ENCODE results near the gene KLHDC8B.

Gene KLHDC8B

DNA sequence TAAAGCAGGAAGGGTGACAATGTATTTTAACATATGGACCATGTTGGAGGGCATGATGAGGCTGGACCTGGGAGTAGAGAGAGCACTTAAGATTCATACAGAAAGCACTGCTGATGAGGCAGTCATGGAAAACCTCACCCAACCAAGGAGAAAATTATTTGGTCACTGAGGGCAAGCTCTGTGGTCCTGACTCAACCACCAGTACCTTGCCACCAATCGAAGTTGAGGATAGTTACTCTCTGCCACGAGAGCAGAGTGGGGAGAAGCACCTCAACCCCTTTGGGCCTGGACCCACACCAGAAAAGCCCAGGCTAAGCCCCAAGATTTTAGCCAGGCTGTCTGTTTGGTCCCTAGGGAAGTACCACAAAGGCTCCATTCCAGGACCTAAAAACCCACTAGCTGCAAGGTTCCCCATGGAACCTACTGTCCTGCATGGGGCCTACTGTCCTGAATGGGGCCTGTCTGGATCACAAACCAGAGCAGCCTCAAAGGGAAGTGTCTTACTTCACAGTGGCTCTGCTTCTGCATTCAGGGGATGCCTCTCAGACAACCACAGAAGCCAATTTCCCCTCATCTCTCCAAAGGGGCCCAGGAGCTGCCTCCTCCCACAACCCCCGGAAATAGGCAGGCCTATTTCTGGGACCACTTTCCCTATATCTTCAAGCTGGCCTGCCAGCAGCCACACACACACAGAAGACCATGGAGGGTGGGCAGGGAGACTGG is 9.4 kb upstream of the KLHDC8B start:
- H3K36me3 ChIP-seq (ENCODE audit: control insufficient read depth, insufficient read depth, low read length): peaks cover 21% of the 10 kb centered on the region
- H3K9ac ChIP-seq (ENCODE audit: low read depth, low read length): no peak overlapping the region
- no peak overlapping the region for H3K4me3 ChIP-seq (ENCODE audit: low read depth, low read length)
- peaks cover 5% of the 10 kb centered on the region for H3K4me1 ChIP-seq (ENCODE audit: control insufficient read depth, insufficient read depth, low read length)
- H3K9me3 ChIP-seq (ENCODE audit: control insufficient read depth, insufficient read depth, low read length): no peaks in the 10 kb centered on the region
- no peaks in the 10 kb centered on the region for H3K27me3 ChIP-seq (ENCODE audit: control insufficient read depth, insufficient read depth, low read length)

DNA sequence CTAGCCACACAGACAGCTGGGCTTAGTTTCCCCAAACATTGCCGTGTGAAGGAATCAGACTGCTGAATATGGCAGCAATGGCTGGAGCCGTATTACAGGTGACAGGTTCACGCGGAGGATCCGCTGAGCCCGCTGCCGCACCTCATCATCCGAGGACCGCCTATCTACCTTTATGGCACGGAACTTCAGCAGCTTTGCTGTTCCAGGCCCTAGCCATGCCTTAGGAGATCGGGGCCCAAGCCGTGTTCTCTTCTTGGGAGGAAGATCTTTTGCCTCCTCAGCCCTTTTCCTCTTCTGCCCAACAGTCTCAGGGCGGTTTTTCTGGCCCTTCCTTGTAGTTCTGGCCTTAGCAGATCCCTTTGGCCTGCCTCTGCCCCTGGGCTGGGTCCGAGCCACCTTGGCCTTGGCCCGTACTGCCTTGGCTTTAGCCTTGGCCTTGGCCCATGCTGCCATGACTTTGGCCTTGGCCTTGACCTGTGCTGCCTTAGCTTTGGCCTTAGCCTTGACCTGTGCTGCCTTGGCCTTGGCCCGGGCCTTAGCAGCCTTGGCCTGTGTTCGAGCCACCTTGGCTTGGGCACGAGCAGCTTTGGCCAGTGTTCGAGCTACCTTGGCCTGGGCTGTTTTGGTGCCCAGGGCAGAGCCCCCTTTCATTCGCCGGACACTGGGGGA is 8.5 kb upstream of the KLHDC8B start:
- Histone ChIP-seq H3K27me3 (ENCODE audit: control insufficient read depth, insufficient read depth, low read length) (no peaks in the 10 kb centered on the region), H3K9ac (ENCODE audit: low read depth, low read length) (no peak overlapping the region), H3K4me1 (ENCODE audit: control insufficient read depth, insufficient read depth, low read length) (peaks cover 5% of the 10 kb centered on the region), H3K9me3 (ENCODE audit: control insufficient read depth, insufficient read depth, low read length) (no peaks in the 10 kb centered on the region), H3K4me3 (ENCODE audit: low read depth, low read length) (no peak overlapping the region), H3K36me3 (ENCODE audit: control insufficient read depth, insufficient read depth, low read length) (peaks cover 21% of the 10 kb centered on the region)

DNA sequence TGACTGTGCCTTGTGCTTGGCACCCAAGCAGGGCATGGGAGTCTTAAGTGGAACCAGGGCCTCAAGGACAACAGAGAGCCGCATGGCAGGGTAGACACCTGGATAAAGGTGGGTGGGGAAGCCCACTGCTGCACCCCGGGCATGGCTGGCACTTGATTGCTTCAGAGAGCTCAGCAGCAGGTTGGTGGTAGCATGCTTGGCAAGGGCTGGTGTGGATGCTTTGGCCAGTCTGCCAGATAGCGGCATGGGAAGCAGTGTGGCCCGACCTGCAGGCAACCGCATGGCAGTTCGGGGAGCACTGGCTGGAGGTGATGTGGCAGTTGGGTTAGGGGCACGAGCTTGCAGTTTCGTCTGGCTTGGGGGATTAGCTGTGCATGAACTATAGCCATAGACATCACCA is 7.8 kb upstream of the KLHDC8B start:
- H3K9me3 ChIP-seq (ENCODE audit: control insufficient read depth, insufficient read depth, low read length): no peaks in the 10 kb centered on the region
- peaks cover 5% of the 10 kb centered on the region for H3K4me1 ChIP-seq (ENCODE audit: control insufficient read depth, insufficient read depth, low read length)
- no peak overlapping the region for H3K9ac ChIP-seq (ENCODE audit: low read depth, low read length)
- H3K4me3 ChIP-seq (ENCODE audit: low read depth, low read length): no peak overlapping the region
- peaks cover 21% of the 10 kb centered on the region for H3K36me3 ChIP-seq (ENCODE audit: control insufficient read depth, insufficient read depth, low read length)
- no peaks in the 10 kb centered on the region for H3K27me3 ChIP-seq (ENCODE audit: control insufficient read depth, insufficient read depth, low read length)

DNA sequence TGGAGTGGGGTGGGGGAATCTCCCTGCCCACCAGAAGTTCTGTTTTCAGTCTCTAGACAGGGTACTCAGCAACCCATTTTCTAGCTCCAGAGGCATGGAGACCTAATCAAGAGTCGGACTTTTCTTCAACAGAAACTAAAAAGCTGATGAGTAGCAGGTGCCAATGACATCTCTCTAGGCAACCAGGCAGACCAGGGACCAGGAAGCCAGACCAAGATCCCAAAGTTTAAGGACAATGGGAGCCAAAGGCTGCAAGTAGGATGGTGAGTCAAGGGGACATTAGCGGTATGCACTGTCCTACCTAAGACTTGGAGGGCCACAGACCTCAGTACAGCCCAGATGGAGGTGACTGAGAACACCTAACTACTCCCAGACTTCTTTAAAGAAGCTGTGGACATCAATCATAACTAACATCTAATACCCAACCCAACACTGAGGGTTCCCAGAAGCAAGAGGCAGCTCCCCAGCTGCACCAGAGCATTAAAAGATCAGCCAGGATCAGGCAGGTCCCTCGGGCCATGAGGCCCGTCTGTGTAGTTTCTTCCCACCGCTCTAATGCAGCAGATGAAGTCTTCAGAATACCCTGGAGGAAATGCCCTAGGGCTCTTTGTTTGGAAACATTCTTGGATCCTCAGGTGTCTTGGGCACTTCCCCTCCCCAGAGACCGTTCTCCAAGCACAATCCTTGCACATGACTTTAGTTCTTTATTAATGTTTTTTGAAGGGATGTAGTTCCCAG is 6.2 kb upstream of the KLHDC8B start:
- peak overlapping the region; percentile 94 for H3K4me3 ChIP-seq (ENCODE audit: low read depth, low read length)
- H3K36me3 ChIP-seq (ENCODE audit: control insufficient read depth, insufficient read depth, low read length): peaks cover 21% of the 10 kb centered on the region
- peak overlapping the region; percentile 76 for H3K9ac ChIP-seq (ENCODE audit: low read depth, low read length)
- no peaks in the 10 kb centered on the region for H3K27me3 ChIP-seq (ENCODE audit: control insufficient read depth, insufficient read depth, low read length)
- H3K4me1 ChIP-seq (ENCODE audit: control insufficient read depth, insufficient read depth, low read length): peaks cover 5% of the 10 kb centered on the region
- no peaks in the 10 kb centered on the region for H3K9me3 ChIP-seq (ENCODE audit: control insufficient read depth, insufficient read depth, low read length)

DNA sequence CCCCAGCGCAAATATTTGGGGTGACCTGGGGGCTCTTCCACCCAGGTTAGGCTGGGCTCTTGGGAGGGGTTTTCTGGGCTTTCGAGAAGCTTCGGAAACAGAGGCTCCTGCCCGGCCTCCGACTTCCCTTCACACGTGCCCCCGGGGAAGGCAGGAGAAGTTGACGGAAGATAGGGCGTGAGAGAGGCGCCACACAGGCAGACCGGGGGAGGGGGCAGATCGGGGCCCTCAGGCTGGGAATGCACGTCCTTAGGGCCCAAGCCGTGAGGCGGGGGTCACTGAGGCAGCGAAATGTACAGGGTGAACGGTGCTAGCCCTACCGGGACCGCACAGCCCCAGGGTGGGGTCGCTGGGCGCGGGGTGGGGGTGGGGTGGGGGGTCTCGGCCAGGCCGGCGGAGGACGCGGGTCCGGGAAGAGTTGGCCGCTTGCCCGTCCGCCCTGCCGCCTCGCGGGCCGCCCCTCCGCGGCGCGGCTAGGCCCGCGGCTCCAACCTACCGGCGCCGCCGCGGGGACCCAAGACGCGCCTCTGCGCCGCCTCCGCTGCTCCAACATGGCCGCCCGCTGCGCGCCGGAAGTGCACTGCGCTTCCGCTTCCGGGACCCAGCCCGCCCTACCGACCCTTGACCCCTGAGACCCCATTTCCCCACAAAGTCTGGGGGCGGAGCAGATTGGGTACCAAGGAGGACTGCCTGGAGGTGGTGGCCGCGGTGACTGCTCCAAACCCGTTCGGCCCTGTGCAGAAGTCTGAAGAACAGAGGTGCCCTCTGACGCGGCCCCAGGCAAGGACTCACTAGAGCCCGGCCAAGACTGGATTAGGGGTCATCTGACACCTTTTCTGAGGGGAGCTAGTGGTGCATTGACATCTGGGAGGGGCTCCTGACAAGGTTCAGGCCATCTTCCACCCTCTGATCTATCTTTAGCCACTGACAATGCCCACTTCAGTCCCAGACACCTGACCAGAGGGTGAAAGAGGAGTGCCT is 5.3 kb upstream of the KLHDC8B start, which contains the start of gene CCDC71:
CCDC71 (minus strand) TSS at position 561 of the 981 bp plus-strand sequence. CDS start 2,123 bp downstream, outside the sequence.
- Histone ChIP-seq H3K4me1 (ENCODE audit: control insufficient read depth, insufficient read depth, low read length) (peaks cover 5% of the 10 kb centered on the region), H3K4me3 (ENCODE audit: low read depth, low read length) (peak within 1 kb of the TSS; percentile 94), H3K36me3 (ENCODE audit: control insufficient read depth, insufficient read depth, low read length) (peaks cover 21% of the 10 kb centered on the region), H3K27me3 (ENCODE audit: control insufficient read depth, insufficient read depth, low read length) (no peaks in the 10 kb centered on the region), H3K9ac (ENCODE audit: low read depth, low read length) (peak within 1 kb of the TSS; percentile 76), H3K9me3 (ENCODE audit: control insufficient read depth, insufficient read depth, low read length) (no peaks in the 10 kb centered on the region)

DNA sequence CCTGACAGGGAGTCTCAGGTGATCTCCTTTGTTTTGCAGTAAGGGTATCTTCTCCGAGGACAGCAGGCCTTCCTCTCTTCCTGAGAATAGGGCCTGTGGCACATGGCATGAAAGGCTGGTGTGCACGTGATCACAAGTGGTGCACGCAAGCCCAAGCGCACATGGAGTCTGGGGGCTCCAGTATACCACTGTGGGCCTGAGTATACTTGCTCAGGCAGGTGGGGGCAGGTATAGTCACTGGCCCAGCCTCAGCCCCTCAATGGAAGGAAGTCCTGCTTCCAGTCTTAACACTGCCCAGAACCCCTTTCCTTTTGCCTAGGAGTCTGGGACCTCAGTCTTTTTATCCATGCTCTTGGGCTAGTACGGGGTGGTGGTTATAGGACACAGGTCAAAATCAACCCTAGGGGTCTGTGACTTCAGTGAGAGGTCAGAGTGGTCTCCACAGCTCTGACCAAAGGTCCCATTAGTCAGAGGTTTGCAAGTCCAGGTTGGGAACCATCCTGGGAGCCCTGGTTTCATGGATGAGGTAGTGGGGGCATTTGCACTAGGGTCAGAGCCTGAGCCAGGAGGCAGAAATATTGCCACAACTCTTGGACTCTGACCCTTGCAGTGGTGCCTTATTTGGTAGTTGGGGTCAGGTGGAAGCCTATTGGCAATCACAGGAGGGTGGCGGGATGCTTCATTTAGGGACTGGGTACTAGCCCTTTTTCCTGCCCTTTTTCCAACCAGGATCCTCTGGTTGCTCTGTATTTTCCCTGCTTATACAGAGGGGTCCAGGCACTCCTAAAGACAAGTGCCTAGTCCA is 4.4 kb upstream of the KLHDC8B start:
- Histone ChIP-seq H3K9me3 (ENCODE audit: control insufficient read depth, insufficient read depth, low read length) (no peaks in the 10 kb centered on the region), H3K4me1 (ENCODE audit: control insufficient read depth, insufficient read depth, low read length) (peaks cover 5% of the 10 kb centered on the region), H3K36me3 (ENCODE audit: control insufficient read depth, insufficient read depth, low read length) (peaks cover 20% of the 10 kb centered on the region), H3K4me3 (ENCODE audit: low read depth, low read length) (peak overlapping the region; percentile 94), H3K9ac (ENCODE audit: low read depth, low read length) (peak overlapping the region; percentile 13), H3K27me3 (ENCODE audit: control insufficient read depth, insufficient read depth, low read length) (no peaks in the 10 kb centered on the region)

DNA sequence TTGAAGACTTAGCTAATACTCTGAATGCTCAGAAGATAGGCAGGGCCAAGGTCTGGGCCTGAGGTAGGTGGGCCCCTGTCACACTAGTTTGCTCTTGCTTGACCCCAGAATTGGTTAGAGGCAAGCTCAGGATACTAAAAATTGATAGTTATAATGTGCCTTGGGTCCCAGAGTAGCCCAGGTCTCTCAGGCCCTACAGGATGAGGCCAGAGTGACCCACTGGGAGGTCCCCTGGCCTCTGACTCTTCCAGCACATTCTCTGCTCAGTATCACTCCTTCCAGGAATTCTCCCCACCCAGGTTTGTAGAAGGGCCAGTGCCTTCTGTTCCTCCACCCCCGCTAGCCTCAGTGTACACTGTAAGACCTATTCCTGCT is 667 bp upstream of the KLHDC8B start:
- H3K9ac ChIP-seq (ENCODE audit: low read depth, low read length): no peak overlapping the region
- H3K36me3 ChIP-seq (ENCODE audit: control insufficient read depth, insufficient read depth, low read length): peaks cover 2% of the 10 kb centered on the region
- no peaks in the 10 kb centered on the region for H3K9me3 ChIP-seq (ENCODE audit: control insufficient read depth, insufficient read depth, low read length)
- H3K4me3 ChIP-seq (ENCODE audit: low read depth, low read length): peak overlapping the region; percentile 82
- H3K27me3 ChIP-seq (ENCODE audit: control insufficient read depth, insufficient read depth, low read length): no peaks in the 10 kb centered on the region
- H3K4me1 ChIP-seq (ENCODE audit: control insufficient read depth, insufficient read depth, low read length): peaks cover 11% of the 10 kb centered on the region

DNA sequence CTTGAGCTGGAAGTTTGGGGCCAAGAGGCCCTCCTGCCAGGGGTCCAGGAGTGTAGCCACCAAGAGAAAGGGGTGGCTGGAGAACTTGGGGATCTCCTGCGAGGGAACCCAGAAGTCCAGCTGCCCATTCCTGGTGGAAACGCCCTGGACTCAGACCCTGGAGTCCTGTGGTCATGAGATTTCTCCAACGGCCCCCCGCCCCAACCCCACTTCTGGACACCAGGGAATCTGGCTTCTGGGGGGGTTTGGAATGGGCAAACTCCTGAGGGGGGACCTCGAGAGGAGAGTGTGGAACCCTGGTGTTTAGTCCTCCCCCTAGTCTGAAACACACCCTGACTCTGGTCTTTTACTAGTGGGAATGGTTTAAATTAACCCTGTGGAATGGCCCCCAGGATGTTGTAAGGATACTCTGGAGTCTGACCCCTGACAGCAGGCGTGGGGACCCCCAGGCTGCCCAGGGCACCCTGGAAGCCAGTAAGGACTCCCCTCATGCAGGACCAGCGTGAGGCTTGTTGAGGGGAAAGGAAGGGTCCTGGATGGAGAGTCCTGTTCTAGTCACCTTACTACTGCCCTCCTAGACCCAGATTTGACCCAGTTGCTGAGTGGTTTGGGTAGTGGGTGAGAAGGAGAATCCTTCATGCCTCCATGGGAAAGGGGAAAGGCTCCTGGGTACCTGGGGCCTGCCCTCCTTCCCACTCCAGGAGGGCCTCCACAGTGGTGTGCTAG is 540 bp downstream of the KLHDC8B start:
- Histone ChIP-seq H3K4me3 (ENCODE audit: low read depth, low read length) (peak overlapping the region; percentile 82), H3K9ac (ENCODE audit: low read depth, low read length) (peak overlapping the region; percentile 70), H3K4me1 (ENCODE audit: control insufficient read depth, insufficient read depth, low read length) (peaks cover 10% of the 10 kb centered on the region), H3K27me3 (ENCODE audit: control insufficient read depth, insufficient read depth, low read length) (no peaks in the 10 kb centered on the region), H3K9me3 (ENCODE audit: control insufficient read depth, insufficient read depth, low read length) (no peaks in the 10 kb centered on the region), H3K36me3 (ENCODE audit: control insufficient read depth, insufficient read depth, low read length) (peaks cover 2% of the 10 kb centered on the region)

DNA sequence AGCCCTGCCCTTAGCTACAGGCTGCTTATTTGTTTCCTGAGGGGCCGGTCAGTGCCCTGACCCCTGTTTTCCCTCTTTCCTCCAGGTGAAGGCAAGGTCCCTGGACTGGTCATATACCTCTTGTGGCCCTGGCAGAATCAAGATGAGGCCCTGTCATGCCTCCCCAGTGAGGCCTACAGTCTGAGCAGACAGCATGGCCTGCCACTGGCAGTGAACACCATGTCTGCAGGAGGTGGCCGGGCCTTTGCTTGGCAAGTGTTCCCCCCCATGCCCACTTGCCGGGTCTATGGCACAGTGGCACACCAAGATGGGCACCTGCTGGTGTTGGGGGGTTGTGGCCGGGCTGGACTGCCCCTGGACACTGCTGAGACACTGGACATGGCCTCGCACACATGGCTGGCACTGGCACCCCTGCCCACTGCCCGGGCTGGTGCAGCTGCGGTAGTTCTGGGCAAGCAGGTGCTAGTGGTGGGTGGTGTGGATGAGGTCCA is 1.2 kb downstream of the KLHDC8B start:
- H3K4me1 ChIP-seq (ENCODE audit: control insufficient read depth, insufficient read depth, low read length): peaks cover 10% of the 10 kb centered on the region

More for the DNA sequence above, 1.2 kb downstream of the KLHDC8B start:
- H3K9me3 ChIP-seq (ENCODE audit: control insufficient read depth, insufficient read depth, low read length): no peaks in the 10 kb centered on the region
- H3K9ac ChIP-seq (ENCODE audit: low read depth, low read length): peak overlapping the region; percentile 24
- H3K36me3 ChIP-seq (ENCODE audit: control insufficient read depth, insufficient read depth, low read length): peaks cover 2% of the 10 kb centered on the region
- no peaks in the 10 kb centered on the region for H3K27me3 ChIP-seq (ENCODE audit: control insufficient read depth, insufficient read depth, low read length)
- H3K4me3 ChIP-seq (ENCODE audit: low read depth, low read length): peak overlapping the region; percentile 37
